AG09319 (cell line): ENCODE results near the gene SEMA3E.

Experiments used
- DNase-seq: peaks from one replicate; pipeline ENCODE4 v3.0.0-alpha.2; 2010; ENCODE audit warnings: low read depth; ENCODE audit errors: extremely low read depth
- TF ChIP-seq, protein P1 (sequence below): IDR thresholded peaks from 2 replicates; pipeline ENCODE4 v1.5.1; 2011; ENCODE audit warnings: low read depth, mild to moderate bottlenecking, inconsistent platforms, low read length, moderate library complexity

Gene SEMA3E

DNA sequence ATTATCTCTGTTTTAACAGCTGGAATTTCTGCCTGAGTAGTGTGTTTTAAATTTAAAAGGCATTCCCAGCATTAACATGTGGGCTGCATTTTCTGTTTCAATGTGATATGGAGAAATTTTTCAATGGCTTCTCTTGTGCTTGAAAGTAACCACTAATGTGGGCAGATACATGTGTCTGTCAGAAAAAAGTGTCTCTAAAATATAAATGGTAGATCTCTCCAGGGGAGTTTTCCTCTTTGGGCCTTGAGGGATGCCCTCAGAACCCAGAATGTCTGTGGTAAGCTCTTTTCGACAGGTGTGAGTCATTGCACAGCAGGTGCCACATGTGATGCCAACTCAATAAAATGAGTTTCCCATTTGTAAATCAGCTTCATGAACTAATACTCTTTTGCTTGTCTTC, 221.1 kb downstream of the SEMA3E start:
- TF ChIP-seq, protein P1, sequence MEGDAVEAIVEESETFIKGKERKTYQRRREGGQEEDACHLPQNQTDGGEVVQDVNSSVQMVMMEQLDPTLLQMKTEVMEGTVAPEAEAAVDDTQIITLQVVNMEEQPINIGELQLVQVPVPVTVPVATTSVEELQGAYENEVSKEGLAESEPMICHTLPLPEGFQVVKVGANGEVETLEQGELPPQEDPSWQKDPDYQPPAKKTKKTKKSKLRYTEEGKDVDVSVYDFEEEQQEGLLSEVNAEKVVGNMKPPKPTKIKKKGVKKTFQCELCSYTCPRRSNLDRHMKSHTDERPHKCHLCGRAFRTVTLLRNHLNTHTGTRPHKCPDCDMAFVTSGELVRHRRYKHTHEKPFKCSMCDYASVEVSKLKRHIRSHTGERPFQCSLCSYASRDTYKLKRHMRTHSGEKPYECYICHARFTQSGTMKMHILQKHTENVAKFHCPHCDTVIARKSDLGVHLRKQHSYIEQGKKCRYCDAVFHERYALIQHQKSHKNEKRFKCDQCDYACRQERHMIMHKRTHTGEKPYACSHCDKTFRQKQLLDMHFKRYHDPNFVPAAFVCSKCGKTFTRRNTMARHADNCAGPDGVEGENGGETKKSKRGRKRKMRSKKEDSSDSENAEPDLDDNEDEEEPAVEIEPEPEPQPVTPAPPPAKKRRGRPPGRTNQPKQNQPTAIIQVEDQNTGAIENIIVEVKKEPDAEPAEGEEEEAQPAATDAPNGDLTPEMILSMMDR = no peak
- DNase-seq = no peak

- no peak for DNase-seq
- TF ChIP-seq, protein P1 = no peak
Observed at GRCh38 chr7:83426325-83426724, 222.6 kb downstream of the SEMA3E start.

- TF ChIP-seq, protein P1 = no peak
- no peak for DNase-seq
Observed at GRCh38 chr7:83419013-83419412, 229.9 kb downstream of the SEMA3E start.

DNA sequence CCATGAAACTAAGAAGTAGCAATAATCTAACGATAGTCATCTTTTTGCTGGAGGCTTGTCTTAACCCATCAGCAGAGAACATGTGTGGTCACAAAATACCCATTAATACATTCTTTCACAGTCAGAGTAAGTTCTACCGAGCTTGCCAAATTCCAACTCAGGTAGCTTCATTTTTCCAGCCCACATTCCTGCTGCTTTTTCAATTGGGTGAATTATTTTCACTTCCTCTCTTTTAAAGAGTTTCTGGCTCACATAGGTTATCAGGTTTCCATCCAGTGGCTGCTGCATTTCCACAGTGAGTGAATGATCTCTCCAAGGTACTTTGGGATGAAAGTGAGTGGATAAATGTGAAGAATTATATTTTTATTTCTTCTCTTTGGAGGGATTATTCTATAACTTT, 233.1 kb downstream of the SEMA3E start:
- no peak for DNase-seq
- TF ChIP-seq, protein P1 = no peak

- no peak for DNase-seq
- TF ChIP-seq, protein P1 = no peak
Observed at GRCh38 chr7:83414947-83415346, 234.0 kb downstream of the SEMA3E start.

DNA sequence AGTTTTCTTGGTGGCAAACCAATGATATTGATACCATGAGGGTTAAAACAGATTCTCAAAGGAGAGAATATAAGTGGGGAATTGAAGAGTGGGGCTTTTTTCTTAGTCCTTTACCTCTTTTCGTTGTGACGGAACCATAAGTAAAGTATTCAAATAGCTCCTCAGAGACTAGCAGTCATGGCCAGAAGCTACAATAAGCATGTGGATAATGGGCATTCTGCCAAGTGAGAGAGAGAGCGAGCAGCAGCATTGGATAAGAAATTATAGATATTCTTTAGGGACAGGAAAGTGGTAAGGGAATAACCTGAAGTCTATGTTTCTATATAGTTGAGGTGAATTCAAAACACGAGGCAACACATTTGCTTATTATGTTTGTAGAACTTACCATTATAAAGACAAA, 235.1 kb downstream of the SEMA3E start:
- no peak for DNase-seq
- TF ChIP-seq, protein P1 = no peak

GRCh38 chr7:83413424-83413823, 235.5 kb downstream of the SEMA3E start:
- peak; percentile 42 for DNase-seq
- TF ChIP-seq, protein P1 = no peak
